K562 (cell line): ENCODE measurements around the gene TRIOBP. TPM values are rescaled to one million over a fixed set of nuclear protein-coding genes. Genes with fewer than 3 reads are reported as not detected.

Experiments used
- CBFB ChIP-seq: sonication (generic); formaldehyde crosslinking; IDR thresholded peaks from 2 replicates; pipeline ENCODE4 v1.4.0; 2020; ENCODE audit warnings: mild to moderate bottlenecking, missing genetic modification reagents
- CC2D1A ChIP-seq: fragments of 450-650 bp; IDR thresholded peaks from 2 replicates; pipeline ENCODE4 v1.6.1; 2017; ENCODE audit warnings: mild to moderate bottlenecking
- CCAR2 ChIP-seq: fragments of 200-400 bp; formaldehyde crosslinking; IDR thresholded peaks from 2 replicates; pipeline ENCODE4 v1.6.1; 2017; ENCODE audit warnings: mild to moderate bottlenecking, low read depth, low read length
- EWSR1 ChIP-seq: fragments of 450-650 bp; IDR thresholded peaks from 2 replicates; pipeline ENCODE4 v1.6.1; 2018; ENCODE audit warnings: borderline replicate concordance, mild to moderate bottlenecking, low read depth, moderate library complexity; ENCODE audit not compliant: partially characterized antibody
- FOXA3 ChIP-seq, 2 experiments: fragments of 450-650 bp in 1 of 2; sonication (generic) in 1 of 2; formaldehyde crosslinking; IDR thresholded peaks in 1 of 2; conservative IDR thresholded peaks in 1 of 2; 2 replicates each; pipeline versions ENCODE4 v1.4.0 to v1.8.0; 2020 to 2022; ENCODE audit warnings: mild to moderate bottlenecking in 2 of 2, missing genetic modification reagents in 1 of 2
- GABPB1 ChIP-seq: sonication (generic); formaldehyde crosslinking; IDR thresholded peaks from 2 replicates; pipeline ENCODE4 v1.8.0; 2022; ENCODE audit warnings: mild to moderate bottlenecking, missing genetic modification reagents
- HMGN3 ChIP-seq: IDR thresholded peaks from 2 replicates; pipeline ENCODE4 v1.6.1; 2011; ENCODE audit warnings: borderline replicate concordance, low read depth, mild to moderate bottlenecking, mixed read lengths, low read length; ENCODE audit not compliant: insufficient read length; ENCODE audit errors: extremely low read depth
- KLF10 ChIP-seq: fragments of 250-450 bp; sonication (Bioruptor Pico); IDR thresholded peaks from 2 replicates; pipeline ENCODE4 v1.6.1; 2021; ENCODE audit warnings: matching md5 sums
- NBN ChIP-seq: fragments of 450-650 bp; IDR thresholded peaks from 2 replicates; pipeline ENCODE4 v1.6.1; 2016; ENCODE audit warnings: low read depth, mild to moderate bottlenecking
- PCBP1 ChIP-seq: fragments of 200-400 bp; formaldehyde crosslinking; IDR thresholded peaks from 2 replicates; pipeline ENCODE4 v1.6.1; 2018; ENCODE audit warnings: mild to moderate bottlenecking, low read depth, low read length; ENCODE audit not compliant: poor library complexity, severe bottlenecking
- POLR2AphosphoS5 ChIP-seq: IDR thresholded peaks from 2 replicates; pipeline ENCODE4 v1.6.1; 2011; ENCODE audit warnings: mild to moderate bottlenecking, low read depth, low read length, moderate library complexity; ENCODE audit not compliant: control insufficient read depth, insufficient read depth
- POU5F1 ChIP-seq: fragments of 150-350 bp; IDR thresholded peaks from 2 replicates; pipeline ENCODE4 v1.6.1; 2014; ENCODE audit warnings: borderline replicate concordance, low read length, low read depth, mild to moderate bottlenecking; ENCODE audit not compliant: partially characterized antibody
- RBBP5 ChIP-seq: fragments of 200-600 bp; sonication (generic); IDR thresholded peaks from 2 replicates; pipeline ENCODE4 v1.6.1; 2012; ENCODE audit warnings: borderline replicate concordance, mild to moderate bottlenecking, low read length, control low read depth, inconsistent platforms; ENCODE audit not compliant: insufficient read depth, poor library complexity, severe bottlenecking
- SRSF7 ChIP-seq: fragments of 200-400 bp; formaldehyde crosslinking; optimal IDR thresholded peaks from 2 replicates; pipeline ENCODE3; 2017; ENCODE audit warnings: mild to moderate bottlenecking, low read depth, low read length
- TFAM ChIP-seq: fragments of 250-450 bp; sonication (Bioruptor Pico); conservative IDR thresholded peaks from 2 replicates; pipeline ENCODE4 v1.5.0; 2021; ENCODE audit warnings: mild to moderate bottlenecking, moderate library complexity
- ZNF23 ChIP-seq: fragments of 250-450 bp; sonication (Bioruptor Pico); IDR thresholded peaks from 2 replicates; pipeline ENCODE4 v1.4.0; 2020; ENCODE audit warnings: mild to moderate bottlenecking
- ZNF354B ChIP-seq: fragments of 250-450 bp; sonication (Bioruptor Pico); IDR thresholded peaks from 2 replicates; pipeline ENCODE4 v1.4.0; 2020
- ZNF583 ChIP-seq: fragments of 250-450 bp; sonication (Bioruptor Pico); IDR thresholded peaks from 2 replicates; pipeline ENCODE4 v1.4.0; 2020
- ZNF586 ChIP-seq: fragments of 450-650 bp; formaldehyde crosslinking; conservative IDR thresholded peaks from 2 replicates; pipeline ENCODE4 v1.4.0; 2020; ENCODE audit warnings: mild to moderate bottlenecking, moderate library complexity
- ZNF76 ChIP-seq: fragments of 250-450 bp; sonication (Bioruptor Pico); IDR thresholded peaks from 2 replicates; pipeline ENCODE4 v1.4.0; 2020; ENCODE audit warnings: mild to moderate bottlenecking, moderate library complexity, borderline replicate concordance
- polyA plus RNA-seq, 8 experiments: library from polyadenylated mRNA; depleted of rRNA in 4 of 8; stranded (reverse) in 5 of 8; unstranded in 3 of 8; fragments of >200 nt; fragmentation: Nextera tagmentation in 2 of 8; fragmentation: Illumina TruSeq in 1 of 8; extraction: Ambion mirVana in 2 of 8; extraction: Trizol in 1 of 8; gene quantifications; 2 replicates each; pipeline versions ENCODE4 v1.2.1 to v1.2.3, GENCODE V29; 2011 to 2014; ENCODE audit warnings: inconsistent platforms in 1 of 8, missing spikeins in 1 of 8
- total RNA-seq, 7 experiments: library from RNA; depleted of rRNA in 6 of 7; stranded (reverse); fragments of >200 nt in 6 of 7; fragmentation: Illumina TruSeq in 2 of 7; extraction: Trizol in 2 of 7; gene quantifications; 2 replicates each; pipeline versions ENCODE4 v1.2.1 to v1.2.3, GENCODE V29; 2011 to 2021; ENCODE audit warnings: low replicate concordance in 1 of 7
- TF ChIP-seq, protein P1 (sequence below): fragments of 450-650 bp; formaldehyde crosslinking; IDR thresholded peaks from 2 replicates; pipeline ENCODE4 v1.4.0; 2022; ENCODE audit warnings: missing genetic modification characterization
- TF ChIP-seq, protein P2 (sequence below): fragments of 250-450 bp; sonication (Bioruptor Pico); IDR thresholded peaks from 2 replicates; pipeline ENCODE4 v1.9.0; 2021; ENCODE audit warnings: mild to moderate bottlenecking
- TF ChIP-seq, protein P3 (sequence below): sonication (generic); formaldehyde crosslinking; IDR thresholded peaks from 2 replicates; pipeline ENCODE4 v1.8.0; 2023; ENCODE audit warnings: mild to moderate bottlenecking, missing genetic modification reagents

Gene TRIOBP
- total and polyA plus RNA-seq, 9 of the 15 experiments (the other 6 are each of a cell fraction or from before 2014, with no cell fraction given) = 0.24 to 13.8 (median 5.5) TPM

DNA sequence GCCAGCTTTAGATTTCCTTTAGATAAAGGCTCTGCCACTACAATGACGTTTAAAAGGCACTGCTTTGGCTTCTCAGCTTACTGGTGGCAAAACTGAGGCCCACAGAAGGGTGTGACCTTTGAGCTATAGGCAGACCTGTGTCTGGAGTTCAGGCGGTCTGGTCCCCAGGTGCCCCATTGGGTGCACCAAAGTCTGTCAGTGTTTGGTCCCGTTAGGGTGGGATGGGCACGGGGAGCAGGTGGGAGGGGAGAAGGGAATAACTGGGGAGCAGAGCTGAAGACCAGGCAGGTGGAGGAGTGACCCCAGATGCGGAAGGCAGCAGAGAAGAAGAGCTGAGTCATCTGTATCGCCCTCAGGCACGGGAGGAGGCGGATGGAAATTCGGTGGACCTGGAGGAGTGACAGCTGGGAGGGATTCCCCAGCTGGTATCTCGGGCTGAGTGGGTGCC, 65.6 kb downstream of the TRIOBP start (continued):
- TF ChIP-seq, protein P1, sequence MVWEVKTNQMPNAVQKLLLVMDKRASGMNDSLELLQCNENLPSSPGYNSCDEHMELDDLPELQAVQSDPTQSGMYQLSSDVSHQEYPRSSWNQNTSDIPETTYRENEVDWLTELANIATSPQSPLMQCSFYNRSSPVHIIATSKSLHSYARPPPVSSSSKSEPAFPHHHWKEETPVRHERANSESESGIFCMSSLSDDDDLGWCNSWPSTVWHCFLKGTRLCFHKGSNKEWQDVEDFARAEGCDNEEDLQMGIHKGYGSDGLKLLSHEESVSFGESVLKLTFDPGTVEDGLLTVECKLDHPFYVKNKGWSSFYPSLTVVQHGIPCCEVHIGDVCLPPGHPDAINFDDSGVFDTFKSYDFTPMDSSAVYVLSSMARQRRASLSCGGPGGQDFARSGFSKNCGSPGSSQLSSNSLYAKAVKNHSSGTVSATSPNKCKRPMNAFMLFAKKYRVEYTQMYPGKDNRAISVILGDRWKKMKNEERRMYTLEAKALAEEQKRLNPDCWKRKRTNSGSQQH = no peak
- TF ChIP-seq FOXA3 (CRISPR knock-in tag; conservative IDR thresholded peaks at IDR 0.05 in 1 of 2, IDR thresholded peaks at IDR 0.05 in 1 of 2) = no peak
- no peak for TF ChIP-seq PCBP1
- no peak for TF ChIP-seq TFAM (CRISPR knock-in tag)
- TF ChIP-seq ZNF583 (CRISPR knock-in tag) = no peak
- TF ChIP-seq ZNF23 (CRISPR knock-in tag) = no peak
- no peak for TF ChIP-seq ZNF76 (CRISPR knock-in tag)
- TF ChIP-seq ZNF354B (CRISPR knock-in tag) = no peak
- TF ChIP-seq CC2D1A = no peak
- no peak for TF ChIP-seq RBBP5
- no peak for TF ChIP-seq POU5F1
- TF ChIP-seq HMGN3 = no peak
- TF ChIP-seq ZNF586 (CRISPR knock-in tag) = no peak
- TF ChIP-seq EWSR1 = no peak
- TF ChIP-seq, protein P2, sequence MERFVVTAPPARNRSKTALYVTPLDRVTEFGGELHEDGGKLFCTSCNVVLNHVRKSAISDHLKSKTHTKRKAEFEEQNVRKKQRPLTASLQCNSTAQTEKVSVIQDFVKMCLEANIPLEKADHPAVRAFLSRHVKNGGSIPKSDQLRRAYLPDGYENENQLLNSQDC (CRISPR knock-in tag) = no peak
- no peak for TF ChIP-seq NBN
- no peak for TF ChIP-seq KLF10 (CRISPR knock-in tag)
- TF ChIP-seq, protein P3, sequence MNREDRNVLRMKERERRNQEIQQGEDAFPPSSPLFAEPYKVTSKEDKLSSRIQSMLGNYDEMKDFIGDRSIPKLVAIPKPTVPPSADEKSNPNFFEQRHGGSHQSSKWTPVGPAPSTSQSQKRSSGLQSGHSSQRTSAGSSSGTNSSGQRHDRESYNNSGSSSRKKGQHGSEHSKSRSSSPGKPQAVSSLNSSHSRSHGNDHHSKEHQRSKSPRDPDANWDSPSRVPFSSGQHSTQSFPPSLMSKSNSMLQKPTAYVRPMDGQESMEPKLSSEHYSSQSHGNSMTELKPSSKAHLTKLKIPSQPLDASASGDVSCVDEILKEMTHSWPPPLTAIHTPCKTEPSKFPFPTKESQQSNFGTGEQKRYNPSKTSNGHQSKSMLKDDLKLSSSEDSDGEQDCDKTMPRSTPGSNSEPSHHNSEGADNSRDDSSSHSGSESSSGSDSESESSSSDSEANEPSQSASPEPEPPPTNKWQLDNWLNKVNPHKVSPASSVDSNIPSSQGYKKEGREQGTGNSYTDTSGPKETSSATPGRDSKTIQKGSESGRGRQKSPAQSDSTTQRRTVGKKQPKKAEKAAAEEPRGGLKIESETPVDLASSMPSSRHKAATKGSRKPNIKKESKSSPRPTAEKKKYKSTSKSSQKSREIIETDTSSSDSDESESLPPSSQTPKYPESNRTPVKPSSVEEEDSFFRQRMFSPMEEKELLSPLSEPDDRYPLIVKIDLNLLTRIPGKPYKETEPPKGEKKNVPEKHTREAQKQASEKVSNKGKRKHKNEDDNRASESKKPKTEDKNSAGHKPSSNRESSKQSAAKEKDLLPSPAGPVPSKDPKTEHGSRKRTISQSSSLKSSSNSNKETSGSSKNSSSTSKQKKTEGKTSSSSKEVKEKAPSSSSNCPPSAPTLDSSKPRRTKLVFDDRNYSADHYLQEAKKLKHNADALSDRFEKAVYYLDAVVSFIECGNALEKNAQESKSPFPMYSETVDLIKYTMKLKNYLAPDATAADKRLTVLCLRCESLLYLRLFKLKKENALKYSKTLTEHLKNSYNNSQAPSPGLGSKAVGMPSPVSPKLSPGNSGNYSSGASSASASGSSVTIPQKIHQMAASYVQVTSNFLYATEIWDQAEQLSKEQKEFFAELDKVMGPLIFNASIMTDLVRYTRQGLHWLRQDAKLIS (CRISPR knock-in tag) = no peak
- TF ChIP-seq CCAR2 = no peak
- TF ChIP-seq GABPB1 (CRISPR knock-in tag) = no peak
- no peak for TF ChIP-seq POLR2AphosphoS5
- no peak for TF ChIP-seq SRSF7
- TF ChIP-seq CBFB (CRISPR knock-in tag) = no peak
